Adipocyte (in vitro differentiated cells): ENCODE data around the gene BHLHA15.
A peak's percentile ranks its signal among the peaks of the same experiment; 100 is the strongest.

ENCODE experiments used
- DNase-seq: peaks from one replicate; pipeline ENCODE4 v3.0.0-alpha.2; 2015; ENCODE audit warnings: low read depth
- H3K27me3 ChIP-seq: replicated peaks from 2 replicates; pipeline ENCODE4 v1.7.0; 2013; ENCODE audit warnings: mild to moderate bottlenecking, low read length, moderate library complexity; ENCODE audit not compliant: control insufficient read depth, insufficient read depth
- H3K36me3 ChIP-seq: 2 replicates; pipeline ENCODE4 v1.7.0; 2013; ENCODE audit warnings: low read length, mild to moderate bottlenecking, moderate library complexity; ENCODE audit not compliant: control insufficient read depth, insufficient read depth, severe bottlenecking
- H3K4me1 ChIP-seq: 2 replicates; pipeline ENCODE4 v1.7.0; 2013; ENCODE audit warnings: mild to moderate bottlenecking, low read length, moderate library complexity; ENCODE audit not compliant: control insufficient read depth, insufficient read depth
- H3K4me3 ChIP-seq: 2 replicates; pipeline ENCODE4 v1.7.0; 2013; ENCODE audit warnings: mild to moderate bottlenecking, low read length, moderate library complexity
- H3K9ac ChIP-seq: 2 replicates; pipeline ENCODE4 v1.7.0; 2013; ENCODE audit warnings: mild to moderate bottlenecking, low read length, moderate library complexity
- H3K9me3 ChIP-seq: 2 replicates; pipeline ENCODE4 v1.7.0; 2013; ENCODE audit warnings: mild to moderate bottlenecking, low read length, moderate library complexity; ENCODE audit not compliant: control insufficient read depth

BHLHA15 gene

GRCh38 chr7:98232263-98232585, 21.0 kb downstream of the BHLHA15 start:
- Histone ChIP-seq H3K4me1 (no peaks in the 10 kb centered on the region), H3K9ac (no peak overlapping the region), H3K36me3 (peaks cover 8% of the 10 kb centered on the region), H3K9me3 (no peaks in the 10 kb centered on the region), H3K27me3 (no peaks in the 10 kb centered on the region), H3K4me3 (no peak overlapping the region)
- no peak for DNase-seq

- Histone ChIP-seq H3K9ac (no peak overlapping the region), H3K4me3 (no peak overlapping the region), H3K4me1 (no peaks in the 10 kb centered on the region), H3K9me3 (no peaks in the 10 kb centered on the region), H3K27me3 (no peaks in the 10 kb centered on the region), H3K36me3 (peaks cover 8% of the 10 kb centered on the region)
- no peak for DNase-seq
Observed at GRCh38 chr7:98232799-98233198, 21.6 kb downstream of the BHLHA15 start.

- Histone ChIP-seq H3K4me1 (no peaks in the 10 kb centered on the region), H3K36me3 (peaks cover 5% of the 10 kb centered on the region), H3K9me3 (no peaks in the 10 kb centered on the region), H3K27me3 (no peaks in the 10 kb centered on the region), H3K9ac (no peak overlapping the region), H3K4me3 (no peak overlapping the region)
- DNase-seq = no peak
Observed at GRCh38 chr7:98233219-98234070, 22.2 kb downstream of the BHLHA15 start.

GRCh38 chr7:98234429-98235147, 23.3 kb downstream of the BHLHA15 start:
- no peak overlapping the region for H3K9ac ChIP-seq
- no peaks in the 10 kb centered on the region for H3K4me1 ChIP-seq
- H3K9me3 ChIP-seq = no peaks in the 10 kb centered on the region
- peak; percentile 39 for DNase-seq
- no peak overlapping the region for H3K4me3 ChIP-seq
- no peaks in the 10 kb centered on the region for H3K27me3 ChIP-seq
- H3K36me3 ChIP-seq = peaks cover 2% of the 10 kb centered on the region

GRCh38 chr7:98235901-98236300, 24.7 kb downstream of the BHLHA15 start:
- H3K4me3 ChIP-seq = no peak overlapping the region
- no peaks in the 10 kb centered on the region for H3K4me1 ChIP-seq
- peaks cover 5% of the 10 kb centered on the region for H3K36me3 ChIP-seq
- H3K9me3 ChIP-seq = no peaks in the 10 kb centered on the region
- no peak overlapping the region for H3K9ac ChIP-seq
- H3K27me3 ChIP-seq = no peaks in the 10 kb centered on the region
- DNase-seq = no peak

GRCh38 chr7:98236355-98237185, 25.3 kb downstream of the BHLHA15 start:
- Histone ChIP-seq H3K27me3 (no peaks in the 10 kb centered on the region), H3K36me3 (peaks cover 5% of the 10 kb centered on the region), H3K9ac (no peak overlapping the region), H3K4me1 (no peaks in the 10 kb centered on the region), H3K9me3 (no peaks in the 10 kb centered on the region), H3K4me3 (no peak overlapping the region)
- DNase-seq = no peak

- H3K9me3 ChIP-seq = no peaks in the 10 kb centered on the region
- DNase-seq = no peak
- H3K4me1 ChIP-seq = no peaks in the 10 kb centered on the region
- no peak overlapping the region for H3K9ac ChIP-seq
- peaks cover 9% of the 10 kb centered on the region for H3K36me3 ChIP-seq
- H3K27me3 ChIP-seq = no peaks in the 10 kb centered on the region
- no peak overlapping the region for H3K4me3 ChIP-seq
Observed at GRCh38 chr7:98238076-98238475, 26.8 kb downstream of the BHLHA15 start.

GRCh38 chr7:98238976-98239375, 27.7 kb downstream of the BHLHA15 start:
- no peak overlapping the region for H3K9ac ChIP-seq
- no peaks in the 10 kb centered on the region for H3K27me3 ChIP-seq
- H3K4me3 ChIP-seq = no peak overlapping the region
- H3K36me3 ChIP-seq = peaks cover 10% of the 10 kb centered on the region
- H3K4me1 ChIP-seq = no peaks in the 10 kb centered on the region
- peak; percentile 7 for DNase-seq
- no peaks in the 10 kb centered on the region for H3K9me3 ChIP-seq

- Histone ChIP-seq H3K4me3 (no peak overlapping the region), H3K4me1 (no peaks in the 10 kb centered on the region), H3K9me3 (no peaks in the 10 kb centered on the region), H3K36me3 (peaks cover 15% of the 10 kb centered on the region), H3K27me3 (no peaks in the 10 kb centered on the region), H3K9ac (no peak overlapping the region)
- DNase-seq = peak; percentile 61
Observed at GRCh38 chr7:98240961-98241673, 29.9 kb downstream of the BHLHA15 start.

GRCh38 chr7:98241674-98242241, 30.5 kb downstream of the BHLHA15 start:
- Histone ChIP-seq H3K4me1 (no peaks in the 10 kb centered on the region), H3K4me3 (no peak overlapping the region), H3K9ac (no peak overlapping the region), H3K27me3 (no peaks in the 10 kb centered on the region), H3K36me3 (peaks cover 15% of the 10 kb centered on the region), H3K9me3 (no peaks in the 10 kb centered on the region)
- no peak for DNase-seq
